GM12878 (cell line): Measurements from ENCODE around the gene DNAH8.

Experiments
- ATF2 ChIP-seq: IDR thresholded peaks from 2 replicates; pipeline ENCODE4 v1.6.1; 2012; ENCODE audit warnings: low read length, inconsistent platforms
- CTCF ChIP-seq, 3 experiments: IDR thresholded peaks in 2 of 3; conservative IDR thresholded peaks in 1 of 3; 2 replicates each; pipeline ENCODE4 v1.5.1; 2011; ENCODE audit warnings: low read depth in 3 of 3, low read length in 3 of 3, mild to moderate bottlenecking in 3 of 3, control low read depth in 2 of 3, moderate library complexity in 2 of 3, inconsistent platforms in 1 of 3, mixed read lengths in 1 of 3; ENCODE audit not compliant: control insufficient read depth in 2 of 3, insufficient read depth in 1 of 3; ENCODE audit errors: extremely low read depth in 1 of 3
- JUND ChIP-seq: IDR thresholded peaks from 2 replicates; pipeline ENCODE4 v1.6.1; 2012; ENCODE audit warnings: low read depth, mild to moderate bottlenecking, low read length, improper control_type of control experiment, moderate library complexity
- KAT2A ChIP-seq: conservative IDR thresholded peaks from 2 replicates; pipeline ENCODE4 v1.6.1; 2011; ENCODE audit warnings: low read depth, low read length; ENCODE audit not compliant: control insufficient read depth
- LARP7 ChIP-seq: fragments of 450-650 bp; IDR thresholded peaks from 2 replicates; pipeline ENCODE4 v1.6.1; 2017; ENCODE audit warnings: mild to moderate bottlenecking
- TF ChIP-seq, protein P1 (sequence below): IDR thresholded peaks from 2 replicates; pipeline ENCODE4 v1.6.1; 2011; ENCODE audit warnings: low read depth, mild to moderate bottlenecking, low read length, moderate library complexity, borderline replicate concordance; ENCODE audit errors: extremely low read depth

DNA sequence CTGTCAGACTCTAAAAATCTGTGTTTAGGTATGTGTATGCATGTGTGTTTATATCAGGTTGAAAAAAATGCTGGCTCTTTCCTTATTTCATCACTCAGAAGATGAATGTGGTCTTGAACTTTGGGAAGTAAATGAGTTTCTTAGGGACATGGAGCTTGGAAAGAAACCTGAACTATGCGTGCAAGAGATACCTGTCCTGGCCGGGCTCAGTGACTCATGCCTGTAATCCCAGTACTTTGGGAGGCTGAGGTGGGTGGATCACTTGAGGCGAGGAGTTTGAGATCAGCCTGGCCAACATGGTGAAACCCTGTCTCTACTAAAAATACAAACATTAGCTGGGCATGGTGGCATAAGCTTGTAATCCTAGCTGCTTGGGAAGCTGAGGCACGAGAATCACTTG is 329.1 kb downstream of the DNAH8 start:
- TF ChIP-seq JUND (no peak), KAT2A (no peak), CTCF (IDR thresholded peaks at IDR 0.05 in 2 of 3, conservative IDR thresholded peaks at IDR 0.05 in 1 of 3; ENCODE audit: control insufficient read depth in 2 of 3, extremely low read depth in 1 of 3, insufficient read depth in 1 of 3, low read depth in 3 of 3, low read length in 3 of 3) (no peak), LARP7 (no peak), ATF2 (no peak)
- TF ChIP-seq, protein P1, sequence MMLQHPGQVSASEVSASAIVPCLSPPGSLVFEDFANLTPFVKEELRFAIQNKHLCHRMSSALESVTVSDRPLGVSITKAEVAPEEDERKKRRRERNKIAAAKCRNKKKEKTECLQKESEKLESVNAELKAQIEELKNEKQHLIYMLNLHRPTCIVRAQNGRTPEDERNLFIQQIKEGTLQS = no peak
